Neural cell (in vitro differentiated cells): ENCODE results near the gene MARVELD2. TPM values are rescaled to one million over a fixed set of nuclear protein-coding genes. Genes with fewer than 3 reads are reported as not detected.

Experiments
- H2AFZ ChIP-seq: fragments of 200-600, 300-800 bp; sonication (generic), shearing (Covaris generic); 2 replicates; pipeline ENCODE4 v1.6.0; 2014; ENCODE audit warnings: low read depth, mild to moderate bottlenecking, antibody characterized with exemption, low read length, moderate library complexity
- H3F3A ChIP-seq: fragments of 200-600 bp; shearing (Covaris generic); 2 replicates; pipeline ENCODE4 v1.6.1; 2016; ENCODE audit warnings: mild to moderate bottlenecking, moderate library complexity, mixed read lengths, antibody characterized with exemption, low read length; ENCODE audit not compliant: insufficient read depth, poor library complexity, severe bottlenecking
- H3K27ac ChIP-seq: fragments of 200-600, 300-800 bp; sonication (generic), shearing (Covaris generic); 2 replicates; pipeline ENCODE4 v1.5.1; 2014; ENCODE audit warnings: mild to moderate bottlenecking, low read length, moderate library complexity
- H3K27me3 ChIP-seq: fragments of 300-800, 200-600 bp; sonication (generic), shearing (Covaris generic); 2 replicates; pipeline ENCODE4 v1.6.0; 2014; ENCODE audit warnings: mild to moderate bottlenecking, low read depth, low read length, moderate library complexity; ENCODE audit not compliant: insufficient read depth
- H3K36me3 ChIP-seq: fragments of 300-800, 200-600 bp; sonication (generic), shearing (Covaris generic); 2 replicates; pipeline ENCODE4 v1.5.1; 2014; ENCODE audit warnings: mild to moderate bottlenecking, antibody characterized with exemption, low read length, moderate library complexity; ENCODE audit not compliant: insufficient read depth
- H3K4me2 ChIP-seq: fragments of 300-800, 200-600 bp; sonication (generic), shearing (Covaris generic); 2 replicates; pipeline ENCODE4 v1.6.0; 2014; ENCODE audit warnings: mild to moderate bottlenecking, low read length
- H3K4me3 ChIP-seq: fragments of 300-800, 200-600 bp; sonication (generic), shearing (Covaris generic); 2 replicates; pipeline ENCODE4 v1.5.1; 2014; ENCODE audit warnings: mild to moderate bottlenecking, low read length, moderate library complexity
- H3K79me2 ChIP-seq: fragments of 200-600 bp; shearing (Covaris generic); replicated peaks from 2 replicates; pipeline ENCODE4 v1.6.0; 2014; ENCODE audit warnings: mild to moderate bottlenecking, low read length, moderate library complexity; ENCODE audit not compliant: insufficient read depth
- H3K9ac ChIP-seq: fragments of 300-800, 200-600 bp; sonication (generic), shearing (Covaris generic); 2 replicates; pipeline ENCODE4 v1.6.1; 2016; ENCODE audit warnings: mild to moderate bottlenecking, low read length, mixed read lengths
- H3K9me2 ChIP-seq: fragments of 200-600 bp; shearing (Covaris generic); 2 replicates; pipeline ENCODE4 v1.6.1; 2016; ENCODE audit warnings: mild to moderate bottlenecking, low read length, mixed read lengths; ENCODE audit not compliant: insufficient read depth
- H3K9me3 ChIP-seq: fragments of 200-600, 300-800 bp; sonication (generic), shearing (Covaris generic); 2 replicates; pipeline ENCODE4 v1.6.1; 2016; ENCODE audit warnings: mild to moderate bottlenecking, mixed run types, low read length, moderate library complexity, mixed read lengths
- H4K20me1 ChIP-seq: fragments of 200-600 bp; shearing (Covaris generic); 2 replicates; pipeline ENCODE4 v1.6.1; 2016; ENCODE audit warnings: mild to moderate bottlenecking, mixed run types; ENCODE audit not compliant: insufficient read depth
- EP300 ChIP-seq: fragments of 450-650 bp; conservative IDR thresholded peaks from 2 replicates; pipeline ENCODE4 v1.6.1; 2014; ENCODE audit warnings: antibody characterized with exemption, mild to moderate bottlenecking, moderate library complexity; ENCODE audit not compliant: poor library complexity, severe bottlenecking
- EZH2 ChIP-seq: fragments of 200-600, 300-800 bp; shearing (Covaris generic), sonication (generic); IDR thresholded peaks from 2 replicates; pipeline ENCODE4 v1.6.1; 2014; ENCODE audit warnings: antibody characterized with exemption, low read length, borderline replicate concordance, mild to moderate bottlenecking; ENCODE audit not compliant: insufficient read depth, poor library complexity, severe bottlenecking
- MXI1 ChIP-seq: fragments of 450-650 bp; conservative IDR thresholded peaks from 2 replicates; pipeline ENCODE4 v1.6.1; 2014; ENCODE audit warnings: antibody characterized with exemption, mild to moderate bottlenecking; ENCODE audit not compliant: poor library complexity, severe bottlenecking
- POLR2AphosphoS5 ChIP-seq: IDR thresholded peaks from 2 replicates; pipeline ENCODE4 v1.6.1; 2012
- RAD21 ChIP-seq: fragments of 450-650 bp; conservative IDR thresholded peaks from 2 replicates; pipeline ENCODE4 v1.6.1; 2014; ENCODE audit warnings: antibody characterized with exemption, mild to moderate bottlenecking, moderate library complexity
- SMC3 ChIP-seq: fragments of 450-650 bp; conservative IDR thresholded peaks from 2 replicates; pipeline ENCODE4 v1.6.1; 2014; ENCODE audit warnings: antibody characterized with exemption, mild to moderate bottlenecking, moderate library complexity; ENCODE audit not compliant: poor library complexity
- TAF1 ChIP-seq: IDR thresholded peaks from 2 replicates; pipeline ENCODE4 v1.6.1; 2012; ENCODE audit warnings: low read depth
- polyA plus RNA-seq: library from polyadenylated mRNA; depleted of rRNA; stranded (reverse); fragments of >200 nt; gene quantifications from 2 replicates; pipeline ENCODE4 v1.2.3, GENCODE V29; 2014
- TF ChIP-seq, protein P1 (sequence below): IDR thresholded peaks from 2 replicates; pipeline ENCODE4 v1.6.1; 2012; ENCODE audit warnings: borderline replicate concordance
- TF ChIP-seq, protein P2 (sequence below): fragments of 450-650 bp; IDR thresholded peaks from 2 replicates; pipeline ENCODE4 v1.5.1; 2014; ENCODE audit warnings: antibody characterized with exemption, mild to moderate bottlenecking, moderate library complexity; ENCODE audit not compliant: poor library complexity, severe bottlenecking

Gene MARVELD2
- polyA plus RNA-seq, 1 donor from 2014 or later = not detected

DNA sequence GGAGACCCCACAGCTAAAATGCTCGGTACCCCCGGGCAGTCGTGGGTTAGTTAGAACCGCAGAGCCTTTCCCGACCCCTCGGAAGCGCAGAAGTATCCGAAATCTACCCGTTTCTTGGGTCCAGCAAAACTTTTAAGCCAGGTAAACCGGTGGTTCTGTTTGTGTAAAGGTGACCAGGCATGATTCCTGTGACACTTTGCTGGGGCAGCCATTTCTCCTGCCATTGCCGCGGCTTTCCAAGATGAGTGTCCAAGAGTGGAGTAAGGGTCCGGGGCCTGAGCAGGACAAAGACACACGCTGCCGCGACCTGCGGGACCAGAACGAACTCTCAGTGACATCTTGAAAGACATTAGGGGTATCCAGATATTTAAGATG, 655 bp downstream of the MARVELD2 start:
- TF ChIP-seq, protein P1, sequence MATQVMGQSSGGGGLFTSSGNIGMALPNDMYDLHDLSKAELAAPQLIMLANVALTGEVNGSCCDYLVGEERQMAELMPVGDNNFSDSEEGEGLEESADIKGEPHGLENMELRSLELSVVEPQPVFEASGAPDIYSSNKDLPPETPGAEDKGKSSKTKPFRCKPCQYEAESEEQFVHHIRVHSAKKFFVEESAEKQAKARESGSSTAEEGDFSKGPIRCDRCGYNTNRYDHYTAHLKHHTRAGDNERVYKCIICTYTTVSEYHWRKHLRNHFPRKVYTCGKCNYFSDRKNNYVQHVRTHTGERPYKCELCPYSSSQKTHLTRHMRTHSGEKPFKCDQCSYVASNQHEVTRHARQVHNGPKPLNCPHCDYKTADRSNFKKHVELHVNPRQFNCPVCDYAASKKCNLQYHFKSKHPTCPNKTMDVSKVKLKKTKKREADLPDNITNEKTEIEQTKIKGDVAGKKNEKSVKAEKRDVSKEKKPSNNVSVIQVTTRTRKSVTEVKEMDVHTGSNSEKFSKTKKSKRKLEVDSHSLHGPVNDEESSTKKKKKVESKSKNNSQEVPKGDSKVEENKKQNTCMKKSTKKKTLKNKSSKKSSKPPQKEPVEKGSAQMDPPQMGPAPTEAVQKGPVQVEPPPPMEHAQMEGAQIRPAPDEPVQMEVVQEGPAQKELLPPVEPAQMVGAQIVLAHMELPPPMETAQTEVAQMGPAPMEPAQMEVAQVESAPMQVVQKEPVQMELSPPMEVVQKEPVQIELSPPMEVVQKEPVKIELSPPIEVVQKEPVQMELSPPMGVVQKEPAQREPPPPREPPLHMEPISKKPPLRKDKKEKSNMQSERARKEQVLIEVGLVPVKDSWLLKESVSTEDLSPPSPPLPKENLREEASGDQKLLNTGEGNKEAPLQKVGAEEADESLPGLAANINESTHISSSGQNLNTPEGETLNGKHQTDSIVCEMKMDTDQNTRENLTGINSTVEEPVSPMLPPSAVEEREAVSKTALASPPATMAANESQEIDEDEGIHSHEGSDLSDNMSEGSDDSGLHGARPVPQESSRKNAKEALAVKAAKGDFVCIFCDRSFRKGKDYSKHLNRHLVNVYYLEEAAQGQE = no peak
- no peak for TF ChIP-seq EP300
- no peak for TF ChIP-seq POLR2AphosphoS5
- TF ChIP-seq SMC3 = no peak
- TF ChIP-seq, protein P2, sequence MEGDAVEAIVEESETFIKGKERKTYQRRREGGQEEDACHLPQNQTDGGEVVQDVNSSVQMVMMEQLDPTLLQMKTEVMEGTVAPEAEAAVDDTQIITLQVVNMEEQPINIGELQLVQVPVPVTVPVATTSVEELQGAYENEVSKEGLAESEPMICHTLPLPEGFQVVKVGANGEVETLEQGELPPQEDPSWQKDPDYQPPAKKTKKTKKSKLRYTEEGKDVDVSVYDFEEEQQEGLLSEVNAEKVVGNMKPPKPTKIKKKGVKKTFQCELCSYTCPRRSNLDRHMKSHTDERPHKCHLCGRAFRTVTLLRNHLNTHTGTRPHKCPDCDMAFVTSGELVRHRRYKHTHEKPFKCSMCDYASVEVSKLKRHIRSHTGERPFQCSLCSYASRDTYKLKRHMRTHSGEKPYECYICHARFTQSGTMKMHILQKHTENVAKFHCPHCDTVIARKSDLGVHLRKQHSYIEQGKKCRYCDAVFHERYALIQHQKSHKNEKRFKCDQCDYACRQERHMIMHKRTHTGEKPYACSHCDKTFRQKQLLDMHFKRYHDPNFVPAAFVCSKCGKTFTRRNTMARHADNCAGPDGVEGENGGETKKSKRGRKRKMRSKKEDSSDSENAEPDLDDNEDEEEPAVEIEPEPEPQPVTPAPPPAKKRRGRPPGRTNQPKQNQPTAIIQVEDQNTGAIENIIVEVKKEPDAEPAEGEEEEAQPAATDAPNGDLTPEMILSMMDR = no peak
- no peak for TF ChIP-seq TAF1
- TF ChIP-seq MXI1 = no peak
- no peak for TF ChIP-seq RAD21
- TF ChIP-seq EZH2 = no peak
- H3K9me2 ChIP-seq = no peaks in the 10 kb centered on the region
- no peak overlapping the region for H3K27ac ChIP-seq
- H3K27me3 ChIP-seq = peaks cover 25% of the 10 kb centered on the region
- no peak overlapping the region for H3K4me3 ChIP-seq
- no peak overlapping the region for H3K4me2 ChIP-seq
- H3K36me3 ChIP-seq = peaks cover 9% of the 10 kb centered on the region
- no peaks in the 10 kb centered on the region for H4K20me1 ChIP-seq
- H2AFZ ChIP-seq = no peak overlapping the region
- H3K9ac ChIP-seq = no peak overlapping the region
- no peaks in the 10 kb centered on the region for H3K9me3 ChIP-seq
- H3K79me2 ChIP-seq = no peaks in the 10 kb centered on the region
- no peaks in the 10 kb centered on the region for H3F3A ChIP-seq

DNA sequence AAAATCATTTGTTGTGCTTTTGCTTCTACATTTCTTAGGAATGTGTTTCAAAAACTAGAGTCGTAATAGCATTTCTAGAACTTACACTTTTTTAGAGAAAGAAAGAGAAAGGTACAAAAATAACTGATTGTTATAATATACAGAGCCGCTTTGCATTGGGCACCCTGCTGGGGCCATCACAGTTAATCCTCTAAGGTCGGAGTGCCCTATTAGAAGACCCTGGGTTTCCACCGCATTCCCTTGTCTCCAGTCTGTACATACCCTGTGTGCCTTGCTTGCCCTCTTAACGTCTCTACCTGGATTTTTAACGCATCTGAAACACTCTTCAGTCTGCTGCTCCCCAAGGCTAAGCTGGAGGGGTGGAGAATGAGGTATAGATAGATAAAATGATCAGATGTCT, 1.3 kb downstream of the MARVELD2 start:
- TF ChIP-seq, protein P1 = no peak
- no peak for TF ChIP-seq TAF1
- no peak for TF ChIP-seq RAD21
- TF ChIP-seq, protein P2 = no peak
- TF ChIP-seq EZH2 = no peak
- no peak for TF ChIP-seq MXI1
- TF ChIP-seq POLR2AphosphoS5 = no peak
- no peak for TF ChIP-seq SMC3
- TF ChIP-seq EP300 = no peak
- no peak overlapping the region for H3K9ac ChIP-seq
- H3K36me3 ChIP-seq = peaks cover 9% of the 10 kb centered on the region
- H2AFZ ChIP-seq = no peak overlapping the region
- H3K4me2 ChIP-seq = no peak overlapping the region
- H4K20me1 ChIP-seq = no peaks in the 10 kb centered on the region
- no peaks in the 10 kb centered on the region for H3K9me2 ChIP-seq
- H3K4me3 ChIP-seq = no peak overlapping the region
- H3K27me3 ChIP-seq = peaks cover 25% of the 10 kb centered on the region
- H3K27ac ChIP-seq = no peak overlapping the region
- H3K79me2 ChIP-seq = no peaks in the 10 kb centered on the region
- no peaks in the 10 kb centered on the region for H3K9me3 ChIP-seq
- no peaks in the 10 kb centered on the region for H3F3A ChIP-seq
